Caki2 (cell line): Measurements from ENCODE around the gene MEIOB. TPM values are rescaled to one million over a fixed set of nuclear protein-coding genes. Genes with fewer than 3 reads are reported as not detected.
"Not testable (repeated sequence)": the region's sequence is repeated elsewhere in the genome, so short reads cannot be mapped to it uniquely, and the experiment has no call there.

Experiments
- DNase-seq: peaks from one replicate; pipeline ENCODE4 v3.0.0-alpha.2; 2015; ENCODE audit warnings: low read depth
- in situ Hi-C: cut with HindIII; loops from 2 replicates; pipeline ENCODE4 v1.10.0; 2016; ENCODE audit warnings: low sequenced_read_pairs, low pct_unique_long_range_greater_than_20kb, mixed read lengths
- total RNA-seq: library from RNA; depleted of rRNA; stranded (reverse); fragments of >200 nt; shearing (Covaris generic); gene quantifications from 2 replicates; pipeline ENCODE4 v1.2.3, GENCODE V29; 2014; ENCODE audit warnings: low replicate concordance; rRNA removed

Gene MEIOB
- 41.4 and 49.6 TPM in 2 replicates for total RNA-seq

- in situ Hi-C loops: no loop called here
- peak; percentile 85 for DNase-seq
Measured at GRCh38 chr16:1871974-1872635, at the start of gene MEIOB. Gene MEIOB, minus strand, starts transcription at chr16:1872164. Its CDS starts 3,989 bp downstream, at chr16:1868175.

GRCh38 chr16:1920727-1921171 is 48.8 kb upstream of the MEIOB start:
- in situ Hi-C loops: no loop called here
- DNase-seq: peak; percentile 52

GRCh38 chr16:1920122-1920521 is 48.2 kb upstream of the MEIOB start:
- in situ Hi-C loops: not testable (repeated sequence)

GRCh38 chr16:1919327-1919998 is 47.5 kb upstream of the MEIOB start:
- in situ Hi-C loops: no loop called here
- DNase-seq: no peak

More at GRCh38 chr16:1920122-1920521, 48.2 kb upstream of the MEIOB start:
- DNase-seq: not testable (repeated sequence)

- no peak for DNase-seq
- in situ Hi-C loops: no loop called here
Measured at GRCh38 chr16:1918351-1919326, 46.7 kb upstream of the MEIOB start, which contains the start of gene HS3ST6. Gene HS3ST6, minus strand, starts transcription at chr16:1918415. Its CDS starts 92 bp downstream, at chr16:1918323.

GRCh38 chr16:1917665-1918350 is 45.8 kb upstream of the MEIOB start:
- in situ Hi-C loops: no loop called here
- no peak for DNase-seq

- no peak for DNase-seq
- in situ Hi-C loops: no loop called here
Measured at GRCh38 chr16:1917056-1917664, 45.2 kb upstream of the MEIOB start.

- in situ Hi-C loops: no loop called here
- DNase-seq: no peak
Measured at GRCh38 chr16:1916640-1916990, 44.7 kb upstream of the MEIOB start.

GRCh38 chr16:1915732-1916639 is 44.0 kb upstream of the MEIOB start:
- no peak for DNase-seq
- in situ Hi-C loops: no loop called here

- in situ Hi-C loops: no loop called here
- DNase-seq: no peak
Measured at GRCh38 chr16:1914988-1915387, 43.0 kb upstream of the MEIOB start.

GRCh38 chr16:1914084-1914608 is 42.2 kb upstream of the MEIOB start:
- DNase-seq: no peak
- in situ Hi-C loops: no loop called here

GRCh38 chr16:1913327-1914083 is 41.5 kb upstream of the MEIOB start:
- no peak for DNase-seq
- in situ Hi-C loops: no loop called here

GRCh38 chr16:1912215-1912543 is 40.2 kb upstream of the MEIOB start:
- in situ Hi-C loops: no loop called here
- no peak for DNase-seq

GRCh38 chr16:1911467-1912214 is 39.7 kb upstream of the MEIOB start:
- in situ Hi-C loops: no loop called here
- no peak for DNase-seq

GRCh38 chr16:1909561-1910231 is 37.7 kb upstream of the MEIOB start:
- no peak for DNase-seq
- in situ Hi-C loops: no loop called here
